Neural progenitor cell (in vitro differentiated cells): Measurements from ENCODE around the gene UACA. TPM values are rescaled to one million over a fixed set of nuclear protein-coding genes. Genes with fewer than 3 reads are reported as not detected.
A peak's percentile ranks its signal among the peaks of the same experiment; 100 is the strongest.

Experiments used
- DNase-seq: peaks from one replicate; pipeline ENCODE4 v3.0.0-alpha.2; 2016; ENCODE audit warnings: low spot score
- H2AFZ ChIP-seq: fragments of 200-600 bp; sonication (generic); replicated peaks from 2 replicates; pipeline ENCODE4 v1.6.1; 2016; ENCODE audit warnings: antibody characterized with exemption
- H3F3A ChIP-seq: fragments of 200-600 bp; sonication (generic); 2 replicates; pipeline ENCODE4 v1.6.1; 2016; ENCODE audit warnings: antibody characterized with exemption, low read depth
- H3K27ac ChIP-seq: fragments of 200-600 bp; sonication (generic); 2 replicates; pipeline ENCODE4 v1.5.1; 2016; ENCODE audit warnings: mild to moderate bottlenecking
- H3K27me3 ChIP-seq: fragments of 200-600 bp; sonication (generic); 2 replicates; pipeline ENCODE4 v1.6.1; 2016; ENCODE audit warnings: mild to moderate bottlenecking, moderate library complexity
- H3K36me3 ChIP-seq: fragments of 200-600 bp; sonication (generic); 2 replicates; pipeline ENCODE4 v1.5.1; 2016
- H3K4me1 ChIP-seq: fragments of 200-600 bp; sonication (generic); 2 replicates; pipeline ENCODE4 v1.6.1; 2016; ENCODE audit warnings: mixed run types
- H3K4me2 ChIP-seq: fragments of 200-600 bp; sonication (generic); 2 replicates; pipeline ENCODE4 v1.6.1; 2016
- H3K4me3 ChIP-seq: fragments of 200-600 bp; sonication (generic); 2 replicates; pipeline ENCODE4 v1.5.1; 2016
- H3K79me2 ChIP-seq: fragments of 200-600 bp; sonication (generic); 2 replicates; pipeline ENCODE4 v1.6.1; 2016; ENCODE audit warnings: low read depth
- H3K9ac ChIP-seq: fragments of 200-600 bp; sonication (generic); 2 replicates; pipeline ENCODE4 v1.6.1; 2016
- H3K9me3 ChIP-seq: fragments of 200-600 bp; sonication (generic); 2 replicates; pipeline ENCODE4 v1.5.1; 2016; ENCODE audit warnings: low read depth
- H4K20me1 ChIP-seq: fragments of 200-600 bp; sonication (generic); 2 replicates; pipeline ENCODE4 v1.6.1; 2016; ENCODE audit warnings: low read depth
- H3K27ac Mint-ChIP-seq: 3 replicates; pipeline ENCODE4 v1.8.0; 2021; ENCODE audit warnings: mixed read lengths
- H3K27me3 Mint-ChIP-seq: 2 replicates; pipeline ENCODE4 v1.8.0; 2022; ENCODE audit warnings: low read depth, mild to moderate bottlenecking, inconsistent platforms, moderate library complexity, mixed read lengths; ENCODE audit not compliant: insufficient read depth
- H3K36me3 Mint-ChIP-seq: 3 replicates; pipeline ENCODE4 v1.8.0; 2021; ENCODE audit warnings: mixed read lengths
- H3K4me1 Mint-ChIP-seq: 3 replicates; pipeline ENCODE4 v1.8.0; 2021; ENCODE audit warnings: mixed read lengths
- H3K4me3 Mint-ChIP-seq: 3 replicates; pipeline ENCODE4 v1.8.0; 2021; ENCODE audit warnings: mild to moderate bottlenecking, moderate library complexity, mixed read lengths
- H3K9me3 Mint-ChIP-seq: 3 replicates; pipeline ENCODE4 v1.8.0; 2020; ENCODE audit warnings: mixed read lengths
- EZH2 ChIP-seq: fragments of 200-600 bp; sonication (generic); IDR thresholded peaks from 2 replicates; pipeline ENCODE4 v1.6.1; 2017; ENCODE audit warnings: antibody characterized with exemption, mild to moderate bottlenecking, moderate library complexity
- EZH2phosphoT487 ChIP-seq: fragments of 200-600 bp; sonication (generic); IDR thresholded peaks from 2 replicates; pipeline ENCODE4 v1.6.1; 2017; ENCODE audit warnings: antibody characterized with exemption
- total RNA-seq: library from RNA; depleted of rRNA; stranded (reverse); fragments of >200 nt; gene quantifications from 2 replicates; pipeline ENCODE4 v1.2.3, GENCODE V29; 2015; ENCODE audit warnings: low replicate concordance
- TF ChIP-seq, protein P1 (sequence below): fragments of 200-600 bp; sonication (generic); IDR thresholded peaks from 2 replicates; pipeline ENCODE4 v1.5.1; 2017; ENCODE audit warnings: antibody characterized with exemption, mild to moderate bottlenecking

The UACA gene
- total RNA-seq, 1 donor from 2014 or later = 70.0 TPM

DNA sequence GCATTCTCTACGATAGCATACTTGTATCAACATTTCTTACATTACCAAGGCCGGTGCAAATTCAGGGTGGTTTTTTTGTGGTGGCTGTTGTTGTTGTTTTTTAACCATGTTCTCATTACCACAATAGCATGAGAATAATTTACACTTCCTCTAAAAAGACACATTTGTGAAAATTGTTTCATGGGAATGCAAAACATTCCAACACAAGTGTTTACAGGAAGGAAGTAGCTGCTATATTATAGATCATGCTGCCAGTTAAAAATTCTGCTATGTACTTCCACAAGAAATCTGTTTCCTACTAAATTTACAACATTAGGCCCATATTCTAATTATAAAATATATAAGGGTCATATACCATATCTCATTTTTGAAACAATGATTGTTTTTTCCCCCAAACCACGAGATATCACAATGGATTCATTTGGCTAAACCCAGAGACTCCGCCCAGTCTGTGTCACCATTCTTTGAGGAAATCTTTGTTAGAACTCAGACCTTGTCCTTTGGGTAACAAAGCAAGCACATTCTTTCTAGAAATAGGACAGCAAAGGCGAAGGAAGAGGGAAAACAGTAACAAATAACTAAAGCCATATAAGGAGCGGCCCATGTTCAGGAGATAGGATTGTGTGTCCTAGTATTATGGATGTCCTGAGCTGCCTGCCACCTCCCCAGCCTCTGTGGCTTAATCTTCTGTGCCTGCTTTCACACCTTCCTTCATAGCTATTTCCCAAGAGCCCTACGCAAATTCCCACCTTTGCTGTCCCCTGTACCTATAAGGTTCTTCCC, 60.1 kb downstream of the UACA start:
- H3K36me3 ChIP-seq = no peaks in the 10 kb centered on the region
- H3K27ac ChIP-seq = no peak overlapping the region
- H4K20me1 ChIP-seq = no peaks in the 10 kb centered on the region
- DNase-seq = peak; percentile 30
- peaks cover 53% of the 10 kb centered on the region for H3K4me1 ChIP-seq
- H3K4me3 Mint-ChIP-seq = no peak overlapping the region
- no peak overlapping the region for H3K9ac ChIP-seq
- peaks cover 31% of the 10 kb centered on the region for H3K79me2 ChIP-seq
- no peak overlapping the region for H3K27ac Mint-ChIP-seq
- no peak overlapping the region for H3K4me3 ChIP-seq
- H3F3A ChIP-seq = no peaks in the 10 kb centered on the region
- no peaks in the 10 kb centered on the region for H3K9me3 Mint-ChIP-seq
- no peak overlapping the region for H2AFZ ChIP-seq
- H3K4me1 Mint-ChIP-seq = peaks cover 51% of the 10 kb centered on the region
- H3K4me2 ChIP-seq = no peak overlapping the region
- TF ChIP-seq, protein P1, sequence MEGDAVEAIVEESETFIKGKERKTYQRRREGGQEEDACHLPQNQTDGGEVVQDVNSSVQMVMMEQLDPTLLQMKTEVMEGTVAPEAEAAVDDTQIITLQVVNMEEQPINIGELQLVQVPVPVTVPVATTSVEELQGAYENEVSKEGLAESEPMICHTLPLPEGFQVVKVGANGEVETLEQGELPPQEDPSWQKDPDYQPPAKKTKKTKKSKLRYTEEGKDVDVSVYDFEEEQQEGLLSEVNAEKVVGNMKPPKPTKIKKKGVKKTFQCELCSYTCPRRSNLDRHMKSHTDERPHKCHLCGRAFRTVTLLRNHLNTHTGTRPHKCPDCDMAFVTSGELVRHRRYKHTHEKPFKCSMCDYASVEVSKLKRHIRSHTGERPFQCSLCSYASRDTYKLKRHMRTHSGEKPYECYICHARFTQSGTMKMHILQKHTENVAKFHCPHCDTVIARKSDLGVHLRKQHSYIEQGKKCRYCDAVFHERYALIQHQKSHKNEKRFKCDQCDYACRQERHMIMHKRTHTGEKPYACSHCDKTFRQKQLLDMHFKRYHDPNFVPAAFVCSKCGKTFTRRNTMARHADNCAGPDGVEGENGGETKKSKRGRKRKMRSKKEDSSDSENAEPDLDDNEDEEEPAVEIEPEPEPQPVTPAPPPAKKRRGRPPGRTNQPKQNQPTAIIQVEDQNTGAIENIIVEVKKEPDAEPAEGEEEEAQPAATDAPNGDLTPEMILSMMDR = no peak
- no peak for TF ChIP-seq EZH2
- no peak for TF ChIP-seq EZH2phosphoT487
- no peaks in the 10 kb centered on the region for H3K9me3 ChIP-seq
- H3K27me3 Mint-ChIP-seq = no peaks in the 10 kb centered on the region
- no peaks in the 10 kb centered on the region for H3K36me3 Mint-ChIP-seq
- no peaks in the 10 kb centered on the region for H3K27me3 ChIP-seq

DNA sequence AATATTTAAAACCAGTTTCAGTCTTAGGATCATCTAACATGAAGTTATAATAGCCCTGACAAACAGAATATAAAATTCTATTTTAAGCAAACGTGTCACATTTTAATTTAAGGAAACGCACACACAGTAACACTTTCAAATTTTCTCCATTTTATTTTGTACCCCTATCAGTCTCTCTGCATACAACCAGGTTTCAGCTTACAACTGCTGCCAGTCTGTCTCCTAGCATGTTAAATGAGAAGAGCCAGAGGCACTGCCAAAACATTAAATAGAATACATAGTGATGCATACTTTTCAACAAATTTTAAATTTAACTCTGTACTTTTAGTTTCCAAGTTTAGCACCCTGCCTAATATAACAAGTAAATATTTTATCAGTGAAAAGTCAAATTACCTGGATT, 60.8 kb downstream of the UACA start:
- peak overlapping the region; percentile 32 for H3K4me2 ChIP-seq
- H3K9me3 ChIP-seq = no peaks in the 10 kb centered on the region
- H3K79me2 ChIP-seq = peaks cover 24% of the 10 kb centered on the region
- no peaks in the 10 kb centered on the region for H4K20me1 ChIP-seq
- H3K27ac Mint-ChIP-seq = no peak overlapping the region
- no peak overlapping the region for H3K9ac ChIP-seq
- H3F3A ChIP-seq = no peaks in the 10 kb centered on the region
- H3K36me3 Mint-ChIP-seq = peaks cover 2% of the 10 kb centered on the region
- no peaks in the 10 kb centered on the region for H3K27me3 Mint-ChIP-seq
- no peak overlapping the region for H3K4me3 ChIP-seq
- peaks cover 53% of the 10 kb centered on the region for H3K4me1 ChIP-seq
- H2AFZ ChIP-seq = no peak overlapping the region
- no peaks in the 10 kb centered on the region for H3K27me3 ChIP-seq
- H3K9me3 Mint-ChIP-seq = no peaks in the 10 kb centered on the region
- TF ChIP-seq, protein P1 = no peak
- no peak for TF ChIP-seq EZH2
- TF ChIP-seq EZH2phosphoT487 = no peak
- H3K4me3 Mint-ChIP-seq = no peak overlapping the region
- H3K4me1 Mint-ChIP-seq = peaks cover 49% of the 10 kb centered on the region
- no peak overlapping the region for H3K27ac ChIP-seq
- no peaks in the 10 kb centered on the region for H3K36me3 ChIP-seq
- DNase-seq = no peak

DNA sequence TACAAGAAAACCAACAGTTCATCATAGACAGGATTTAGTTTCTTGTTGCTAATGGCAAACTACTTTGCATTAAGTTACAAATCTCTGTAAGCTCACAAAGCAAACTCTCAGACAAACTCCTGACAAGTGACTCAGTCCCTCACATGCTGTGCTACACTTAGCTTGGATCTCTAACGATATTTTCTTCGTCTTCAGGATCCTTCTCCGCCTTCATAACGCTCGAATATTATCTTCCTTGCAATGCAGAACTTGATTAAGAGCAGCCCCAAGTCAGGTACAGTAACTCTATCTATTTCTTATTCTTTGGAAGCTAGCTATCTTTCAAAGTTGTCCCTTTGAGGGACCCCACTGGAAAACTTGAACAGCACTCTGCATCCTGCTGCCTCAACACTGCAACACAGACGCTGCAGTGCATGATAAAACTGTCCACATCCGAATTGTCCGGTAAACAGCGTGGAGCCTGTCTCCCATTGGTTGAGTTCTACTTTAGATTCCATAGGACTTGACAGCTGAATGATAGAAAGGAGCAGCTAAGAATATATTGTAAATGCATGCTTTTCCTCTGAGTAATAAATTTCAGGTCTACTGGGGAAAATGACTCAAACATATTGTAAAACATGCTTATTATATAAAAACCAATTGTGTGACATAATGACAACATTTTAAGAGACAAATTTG, 61.3 kb downstream of the UACA start:
- H3K36me3 Mint-ChIP-seq = peaks cover 2% of the 10 kb centered on the region
- H3K27me3 Mint-ChIP-seq = no peaks in the 10 kb centered on the region
- H3K4me1 Mint-ChIP-seq = peaks cover 49% of the 10 kb centered on the region
- no peak for TF ChIP-seq EZH2phosphoT487
- Histone ChIP-seq H2AFZ (no peak overlapping the region), H3K4me1 (peaks cover 53% of the 10 kb centered on the region), H3F3A (peaks cover 5% of the 10 kb centered on the region), H3K9me3 (no peaks in the 10 kb centered on the region), H3K36me3 (no peaks in the 10 kb centered on the region), H3K27ac (no peak overlapping the region), H3K4me3 (no peak overlapping the region), H3K4me2 (peak overlapping the region; percentile 32), H3K9ac (no peak overlapping the region), H3K27me3 (no peaks in the 10 kb centered on the region), H4K20me1 (no peaks in the 10 kb centered on the region), H3K79me2 (peaks cover 18% of the 10 kb centered on the region)
- no peak for DNase-seq
- H3K27ac Mint-ChIP-seq = peak overlapping the region; percentile 89
- H3K9me3 Mint-ChIP-seq = no peaks in the 10 kb centered on the region
- H3K4me3 Mint-ChIP-seq = peak overlapping the region; percentile 83

DNA sequence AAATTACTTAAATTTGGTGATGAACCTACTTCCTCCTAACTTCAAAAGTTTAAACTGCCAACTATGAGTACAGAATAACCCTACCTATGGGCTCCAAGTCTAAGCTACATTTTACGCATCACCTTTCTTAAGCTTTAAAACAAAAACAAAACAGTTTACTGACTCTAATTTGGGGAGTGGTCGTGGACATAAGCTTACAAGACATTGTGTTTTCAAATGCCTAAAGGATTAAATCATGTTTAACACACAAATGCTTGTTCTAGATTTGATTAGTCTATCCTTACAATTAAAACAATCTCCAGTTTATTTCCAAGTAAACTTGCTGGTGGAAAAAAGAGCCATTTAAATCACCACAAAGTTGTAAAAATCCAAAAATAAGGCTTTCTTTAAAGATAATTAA, 62.2 kb downstream of the UACA start:
- Histone ChIP-seq H3K27me3 (no peaks in the 10 kb centered on the region), H3K4me3 (no peak overlapping the region), H4K20me1 (no peaks in the 10 kb centered on the region), H3K36me3 (no peaks in the 10 kb centered on the region), H2AFZ (no peak overlapping the region), H3K4me2 (peak overlapping the region; percentile 32), H3K27ac (no peak overlapping the region), H3K9ac (no peak overlapping the region), H3K79me2 (peaks cover 11% of the 10 kb centered on the region), H3K4me1 (peaks cover 53% of the 10 kb centered on the region), H3F3A (peaks cover 11% of the 10 kb centered on the region), H3K9me3 (no peaks in the 10 kb centered on the region)
- Mint-ChIP-seq H3K4me1 (peaks cover 49% of the 10 kb centered on the region), H3K36me3 (peaks cover 2% of the 10 kb centered on the region), H3K27ac (peak overlapping the region; percentile 85), H3K9me3 (no peaks in the 10 kb centered on the region), H3K4me3 (peak overlapping the region; percentile 83), H3K27me3 (no peaks in the 10 kb centered on the region)
- no peak for DNase-seq
- TF ChIP-seq, protein P1 = no peak
- TF ChIP-seq EZH2 = no peak
- no peak for TF ChIP-seq EZH2phosphoT487
